ENCODE measurements around the gene BABAM2. TPM values are rescaled to one million over a fixed set of nuclear protein-coding genes. Genes with fewer than 3 reads are reported as not detected.

Gene BABAM2
- total RNA-seq, 1 experiment from 2014 or later = 16.3 TPM

- Histone ChIP-seq H3K9ac (ENCODE audit: low read length) (no peak overlapping the region), H3K9me2 (replicated peaks; ENCODE audit: low read length) (no peaks in the 10 kb centered on the region), H2AFZ (ENCODE audit: low read length) (0 out of 2 replicates have a peak overlapping the region, but pooled peaks have one; percentile 26), H3K4me1 (ENCODE audit: insufficient read depth, low read length) (peaks cover 16% of the 10 kb centered on the region), H3K79me2 (ENCODE audit: low read length) (no peaks in the 10 kb centered on the region), H4K20me1 (ENCODE audit: low read length) (no peaks in the 10 kb centered on the region), H3K36me3 (ENCODE audit: low read depth, low read length) (no peaks in the 10 kb centered on the region), H3K4me3 (ENCODE audit: low read length) (no peak overlapping the region), H3F3A (ENCODE audit: low read length, unreplicated experiment) (no peaks in the 10 kb centered on the region), H3K9me3 (ENCODE audit: low read length) (no peaks in the 10 kb centered on the region), H3K27ac (ENCODE audit: low read length) (no peak overlapping the region), H3K27me3 (ENCODE audit: low read length) (no peaks in the 10 kb centered on the region), H3K4me2 (ENCODE audit: low read length) (peak overlapping the region; percentile 36)
- ATAC-seq (peak; percentile 36), DNase-seq (peak; percentile 33)
- ChIA-PET POLR2A (ENCODE audit: unreplicated experiment) (no interaction called here), CTCF (no interaction called here)
- TF ChIP-seq EZH2 (IDR thresholded peaks at IDR 0.05; ENCODE audit: low read length, unreplicated experiment) = no peak
- no peak for TF ChIP-seq EZH2phosphoT487 (IDR thresholded peaks at IDR 0.05; ENCODE audit: borderline replicate concordance, low read length)
- TF ChIP-seq CTCF (conservative IDR thresholded peaks at IDR 0.05; ENCODE audit: low read depth, low read length) = no peak
- intact Hi-C loops (cut with micrococcal nuclease) = loop anchor here (5.0 kb wide), 1 partner anchor 50 kb away; the partner anchor contains the start of gene FOSL2
- no TSS peak for BruUV-seq (replicated peaks)
These were observed 451.8 kb downstream of the BABAM2 start for GRCh38 chr2:28342081-28342967.

- no TSS peak for BruUV-seq (replicated peaks)
- H3K4me2 ChIP-seq (ENCODE audit: low read length) = no peak overlapping the region
These were observed 452.8 kb downstream of the BABAM2 start for GRCh38 chr2:28343184-28343942.

More at GRCh38 chr2:28343184-28343942, 452.8 kb downstream of the BABAM2 start:
- TF ChIP-seq CTCF (conservative IDR thresholded peaks at IDR 0.05; ENCODE audit: low read depth, low read length) (no peak), EZH2phosphoT487 (IDR thresholded peaks at IDR 0.05; ENCODE audit: borderline replicate concordance, low read length) (no peak), EZH2 (IDR thresholded peaks at IDR 0.05; ENCODE audit: low read length, unreplicated experiment) (no peak)
- intact Hi-C loops (cut with micrococcal nuclease) = loop anchor here (5.0 kb wide), 1 partner anchor 49 kb away; the partner anchor contains the start of gene FOSL2
- H3K36me3 ChIP-seq (ENCODE audit: low read depth, low read length) = no peaks in the 10 kb centered on the region
- no peak overlapping the region for H3K27ac ChIP-seq (ENCODE audit: low read length)
- no peak for ATAC-seq
- H4K20me1 ChIP-seq (ENCODE audit: low read length) = no peaks in the 10 kb centered on the region
- H3K9me2 ChIP-seq (replicated peaks; ENCODE audit: low read length) = no peaks in the 10 kb centered on the region
- ChIA-PET CTCF (no interaction called here), POLR2A (ENCODE audit: unreplicated experiment) (no interaction called here)
- H3F3A ChIP-seq (ENCODE audit: low read length, unreplicated experiment) = no peaks in the 10 kb centered on the region
- no peak overlapping the region for H3K4me3 ChIP-seq (ENCODE audit: low read length)
- no peaks in the 10 kb centered on the region for H3K79me2 ChIP-seq (ENCODE audit: low read length)
- no peak overlapping the region for H2AFZ ChIP-seq (ENCODE audit: low read length)
- DNase-seq = no peak
- H3K4me1 ChIP-seq (ENCODE audit: insufficient read depth, low read length) = peaks cover 16% of the 10 kb centered on the region
- H3K27me3 ChIP-seq (ENCODE audit: low read length) = no peaks in the 10 kb centered on the region
- no peaks in the 10 kb centered on the region for H3K9me3 ChIP-seq (ENCODE audit: low read length)
- H3K9ac ChIP-seq (ENCODE audit: low read length) = no peak overlapping the region

Data from PC-3 (cell line).